IgD-negative memory B cell (primary cell): ENCODE data around the gene NISCH. TPM values are rescaled to one million over a fixed set of nuclear protein-coding genes. Genes with fewer than 3 reads are reported as not detected.

Experiments
- H3K27ac Mint-ChIP-seq, 3 donors: one replicate each; pipeline ENCODE4 v1.8.0; 2020 to 2022; ENCODE audit warnings: mild to moderate bottlenecking in 3 of 3, mixed read lengths in 3 of 3, moderate library complexity in 1 of 3
- H3K27me3 Mint-ChIP-seq: one replicate; pipeline ENCODE4 v1.8.0; 2021; ENCODE audit warnings: mixed read lengths
- H3K36me3 Mint-ChIP-seq: one replicate; pipeline ENCODE4 v1.8.0; 2020; ENCODE audit warnings: mild to moderate bottlenecking, mixed read lengths
- H3K4me1 Mint-ChIP-seq, 3 donors: one replicate each; pipeline ENCODE4 v1.8.0; 2020 to 2022; ENCODE audit warnings: mixed read lengths in 3 of 3, mild to moderate bottlenecking in 1 of 3
- H3K4me3 Mint-ChIP-seq, 4 donors: one replicate each; pipeline ENCODE4 v1.8.0; 2020 to 2022; ENCODE audit warnings: mild to moderate bottlenecking in 4 of 4, mixed read lengths in 4 of 4, moderate library complexity in 3 of 4
- H3K9me3 Mint-ChIP-seq, 3 donors: one replicate each; pipeline ENCODE4 v1.8.0; 2020 to 2021; ENCODE audit warnings: mixed read lengths in 3 of 3, mild to moderate bottlenecking in 1 of 3
- polyA plus RNA-seq: library from polyadenylated mRNA; unstranded; fragments of 300-500 nt; fragmentation: Illumina TruSeq; gene quantifications from one replicate; pipeline ENCODE4 v1.2.3, GENCODE V29; 2021

Gene NISCH
- polyA plus RNA-seq, 1 donor from 2014 or later, result 25.2 TPM

DNA sequence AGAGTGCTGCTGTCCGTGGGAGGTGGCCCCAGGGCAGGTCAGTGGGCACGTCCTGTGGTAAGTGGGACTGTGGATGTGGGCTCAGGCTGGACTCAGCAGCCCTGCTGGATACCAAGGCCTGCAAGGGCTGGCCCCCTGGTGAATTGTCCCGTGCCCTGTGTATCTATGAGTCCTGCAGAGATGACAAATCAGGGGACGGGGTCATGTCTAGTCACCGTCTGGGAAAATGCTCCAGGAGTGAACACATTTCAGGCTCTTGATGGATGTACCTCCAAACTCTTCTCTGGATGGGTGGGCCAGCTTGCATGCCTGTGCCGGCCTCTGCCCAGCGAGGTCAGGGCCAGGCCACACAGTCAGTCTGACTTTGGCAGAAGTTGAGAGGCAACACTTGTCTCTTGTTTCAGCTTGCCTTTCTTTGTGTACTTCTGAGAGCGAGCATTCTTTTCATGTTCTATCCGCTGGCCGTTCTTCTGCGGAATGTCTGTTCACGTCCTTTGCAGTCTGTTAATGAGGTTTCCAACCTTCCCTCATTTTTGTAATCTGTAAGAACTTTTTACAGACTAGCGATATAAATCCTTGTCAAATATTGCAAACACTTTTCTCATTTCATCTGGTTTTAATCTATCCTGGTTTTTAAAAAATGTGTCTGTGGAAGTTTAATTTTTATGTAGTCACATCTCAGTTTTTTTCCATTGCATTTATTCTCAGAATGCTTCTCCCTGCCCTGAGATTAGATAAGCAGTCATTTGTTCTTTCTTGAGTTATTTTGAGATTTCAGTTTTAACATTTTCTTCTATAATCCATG is 28.4 kb downstream of the NISCH start:
- Mint-ChIP-seq H3K27me3 (no peaks in the 10 kb centered on the region), H3K4me3 (no peak overlapping the region), H3K4me1 (no peaks in the 10 kb centered on the region), H3K36me3 (peaks cover 5% of the 10 kb centered on the region), H3K27ac (no peak overlapping the region), H3K9me3 (no peaks in the 10 kb centered on the region)

DNA sequence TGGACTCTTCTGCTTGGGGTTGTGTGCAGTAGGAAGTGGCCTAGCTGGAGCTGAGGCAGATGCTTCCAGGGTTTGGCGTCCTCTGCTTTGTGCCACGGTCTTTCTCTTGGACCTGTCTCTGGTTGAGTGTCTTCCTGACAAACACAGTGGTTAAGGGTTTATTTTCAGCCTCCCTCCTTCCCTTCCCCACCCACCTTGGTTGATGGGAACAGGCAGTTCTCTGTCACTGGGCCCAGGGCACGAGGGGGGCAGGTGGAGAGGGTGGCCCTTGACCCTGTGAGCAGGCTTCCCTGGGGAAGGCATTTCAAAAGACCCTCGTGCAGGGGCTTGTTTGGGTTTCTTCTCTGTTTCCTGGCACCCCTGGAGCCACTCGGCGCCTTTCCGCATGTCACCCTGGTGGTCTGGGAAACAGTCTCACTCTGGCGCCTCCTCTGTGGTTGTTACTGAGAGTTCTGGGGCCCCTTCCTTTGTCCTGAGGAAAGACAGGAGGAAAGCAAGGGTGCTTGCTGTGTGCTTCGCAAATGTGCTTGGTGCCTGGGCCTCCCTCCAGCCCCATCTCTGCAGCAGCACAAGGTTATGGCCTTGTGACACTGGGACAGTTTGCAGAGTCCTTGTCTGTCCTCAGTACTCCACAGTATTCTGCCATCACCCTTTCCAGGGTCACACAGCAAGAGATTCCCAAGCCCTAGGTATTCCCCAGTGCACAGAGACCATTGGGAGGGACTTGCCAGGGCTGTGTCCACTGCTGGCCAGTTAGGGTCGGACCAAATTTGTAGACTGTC is 29.5 kb downstream of the NISCH start:
- H3K27ac Mint-ChIP-seq, result peak overlapping the region in 1 of 3 donors; percentile 31
- no peak overlapping the region for H3K4me3 Mint-ChIP-seq
- H3K36me3 Mint-ChIP-seq, result peaks cover 5% of the 10 kb centered on the region
- no peaks in the 10 kb centered on the region for H3K4me1 Mint-ChIP-seq
- H3K27me3 Mint-ChIP-seq, result no peaks in the 10 kb centered on the region
- no peaks in the 10 kb centered on the region for H3K9me3 Mint-ChIP-seq

DNA sequence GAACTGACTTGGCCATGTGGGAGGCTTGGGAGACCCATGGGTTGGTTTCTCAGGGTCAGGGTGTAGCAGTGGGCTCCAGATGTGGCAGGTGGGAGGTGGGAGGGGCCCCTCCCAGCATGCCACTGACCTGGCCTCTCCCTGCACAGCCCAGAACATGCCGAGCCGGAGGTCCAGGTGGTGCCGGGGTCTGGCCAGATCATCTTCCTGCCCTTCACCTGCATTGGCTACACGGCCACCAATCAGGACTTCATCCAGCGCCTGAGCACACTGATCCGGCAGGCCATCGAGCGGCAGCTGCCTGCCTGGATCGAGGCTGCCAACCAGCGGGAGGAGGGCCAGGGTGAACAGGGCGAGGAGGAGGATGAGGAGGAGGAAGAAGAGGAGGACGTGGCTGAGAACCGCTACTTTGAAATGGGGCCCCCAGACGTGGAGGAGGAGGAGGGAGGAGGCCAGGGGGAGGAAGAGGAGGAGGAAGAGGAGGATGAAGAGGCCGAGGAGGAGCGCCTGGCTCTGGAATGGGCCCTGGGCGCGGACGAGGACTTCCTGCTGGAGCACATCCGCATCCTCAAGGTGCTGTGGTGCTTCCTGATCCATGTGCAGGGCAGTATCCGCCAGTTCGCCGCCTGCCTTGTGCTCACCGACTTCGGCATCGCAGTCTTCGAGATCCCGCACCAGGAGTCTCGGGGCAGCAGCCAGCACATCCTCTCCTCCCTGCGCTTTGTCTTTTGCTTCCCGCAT is 31.8 kb downstream of the NISCH start:
- Mint-ChIP-seq H3K36me3 (peaks cover 1% of the 10 kb centered on the region), H3K27ac (peak overlapping the region in 1 of 3 donors; percentile 14), H3K27me3 (no peaks in the 10 kb centered on the region), H3K9me3 (no peaks in the 10 kb centered on the region), H3K4me3 (no peak overlapping the region), H3K4me1 (no peaks in the 10 kb centered on the region)

DNA sequence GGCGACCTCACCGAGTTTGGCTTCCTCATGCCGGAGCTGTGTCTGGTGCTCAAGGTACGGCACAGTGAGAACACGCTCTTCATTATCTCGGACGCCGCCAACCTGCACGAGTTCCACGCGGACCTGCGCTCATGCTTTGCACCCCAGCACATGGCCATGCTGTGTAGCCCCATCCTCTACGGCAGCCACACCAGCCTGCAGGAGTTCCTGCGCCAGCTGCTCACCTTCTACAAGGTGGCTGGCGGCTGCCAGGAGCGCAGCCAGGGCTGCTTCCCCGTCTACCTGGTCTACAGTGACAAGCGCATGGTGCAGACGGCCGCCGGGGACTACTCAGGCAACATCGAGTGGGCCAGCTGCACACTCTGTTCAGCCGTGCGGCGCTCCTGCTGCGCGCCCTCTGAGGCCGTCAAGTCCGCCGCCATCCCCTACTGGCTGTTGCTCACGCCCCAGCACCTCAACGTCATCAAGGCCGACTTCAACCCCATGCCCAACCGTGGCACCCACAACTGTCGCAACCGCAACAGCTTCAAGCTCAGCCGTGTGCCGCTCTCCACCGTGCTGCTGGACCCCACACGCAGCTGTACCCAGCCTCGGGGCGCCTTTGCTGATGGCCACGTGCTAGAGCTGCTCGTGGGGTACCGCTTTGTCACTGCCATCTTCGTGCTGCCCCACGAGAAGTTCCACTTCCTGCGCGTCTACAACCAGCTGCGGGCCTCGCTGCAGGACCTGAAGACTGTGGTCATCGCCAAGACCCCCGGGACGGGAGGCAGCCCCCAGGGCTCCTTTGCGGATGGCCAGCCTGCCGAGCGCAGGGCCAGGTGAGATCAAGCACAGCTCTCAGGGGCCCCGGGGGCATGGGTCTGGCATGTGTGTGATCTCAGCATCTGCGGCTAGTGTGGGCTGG is 32.6 kb downstream of the NISCH start:
- Mint-ChIP-seq H3K27me3 (no peaks in the 10 kb centered on the region), H3K27ac (peak overlapping the region in 1 of 3 donors; percentile 17), H3K4me3 (no peak overlapping the region), H3K4me1 (no peaks in the 10 kb centered on the region), H3K36me3 (peaks cover 1% of the 10 kb centered on the region), H3K9me3 (no peaks in the 10 kb centered on the region)

DNA sequence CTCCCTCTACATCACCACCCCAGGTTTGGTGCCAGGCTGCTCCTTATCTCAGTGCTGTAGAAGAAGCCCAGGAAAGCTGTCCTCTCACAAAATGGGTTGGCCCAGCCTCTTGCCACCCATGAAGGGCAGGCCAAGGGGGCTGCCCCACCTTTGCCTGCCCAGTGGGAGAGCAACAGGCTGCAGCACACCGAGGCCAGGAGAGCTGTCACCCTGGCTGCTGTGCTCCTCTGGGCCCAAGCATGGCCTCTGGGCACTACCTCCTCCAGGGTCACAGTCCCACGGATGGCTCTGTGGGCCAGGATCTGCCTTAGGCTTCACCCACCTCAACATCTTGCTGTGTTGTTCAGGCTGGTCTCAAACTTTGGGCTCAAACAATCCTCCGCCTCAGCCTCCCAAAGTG is 33.3 kb downstream of the NISCH start:
- peaks cover 1% of the 10 kb centered on the region for H3K36me3 Mint-ChIP-seq
- no peaks in the 10 kb centered on the region for H3K4me1 Mint-ChIP-seq
- no peak overlapping the region for H3K27ac Mint-ChIP-seq

DNA sequence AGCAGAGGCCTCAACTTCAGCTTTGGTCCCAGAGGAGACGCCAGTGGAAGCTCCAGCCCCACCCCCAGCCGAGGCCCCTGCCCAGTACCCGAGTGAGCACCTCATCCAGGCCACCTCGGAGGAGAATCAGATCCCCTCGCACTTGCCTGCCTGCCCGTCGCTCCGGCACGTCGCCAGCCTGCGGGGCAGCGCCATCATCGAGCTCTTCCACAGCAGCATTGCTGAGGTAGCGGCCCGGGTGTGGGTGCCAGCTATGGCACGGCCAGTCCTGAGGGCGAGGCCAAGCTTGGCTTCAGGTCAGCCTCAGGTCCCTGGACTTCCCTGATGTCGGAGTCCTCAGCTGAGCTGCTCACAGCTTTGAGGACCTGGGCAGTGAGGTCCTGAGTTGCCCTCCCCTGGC is 34.0 kb downstream of the NISCH start:
- H3K36me3 Mint-ChIP-seq, result peaks cover 1% of the 10 kb centered on the region
- no peaks in the 10 kb centered on the region for H3K4me1 Mint-ChIP-seq
- no peaks in the 10 kb centered on the region for H3K27me3 Mint-ChIP-seq
- H3K4me3 Mint-ChIP-seq, result no peak overlapping the region
- no peaks in the 10 kb centered on the region for H3K9me3 Mint-ChIP-seq
- H3K27ac Mint-ChIP-seq, result no peak overlapping the region

More for the DNA sequence above, 33.3 kb downstream of the NISCH start:
- H3K9me3 Mint-ChIP-seq, result no peaks in the 10 kb centered on the region
- H3K4me3 Mint-ChIP-seq, result no peak overlapping the region
- no peaks in the 10 kb centered on the region for H3K27me3 Mint-ChIP-seq

DNA sequence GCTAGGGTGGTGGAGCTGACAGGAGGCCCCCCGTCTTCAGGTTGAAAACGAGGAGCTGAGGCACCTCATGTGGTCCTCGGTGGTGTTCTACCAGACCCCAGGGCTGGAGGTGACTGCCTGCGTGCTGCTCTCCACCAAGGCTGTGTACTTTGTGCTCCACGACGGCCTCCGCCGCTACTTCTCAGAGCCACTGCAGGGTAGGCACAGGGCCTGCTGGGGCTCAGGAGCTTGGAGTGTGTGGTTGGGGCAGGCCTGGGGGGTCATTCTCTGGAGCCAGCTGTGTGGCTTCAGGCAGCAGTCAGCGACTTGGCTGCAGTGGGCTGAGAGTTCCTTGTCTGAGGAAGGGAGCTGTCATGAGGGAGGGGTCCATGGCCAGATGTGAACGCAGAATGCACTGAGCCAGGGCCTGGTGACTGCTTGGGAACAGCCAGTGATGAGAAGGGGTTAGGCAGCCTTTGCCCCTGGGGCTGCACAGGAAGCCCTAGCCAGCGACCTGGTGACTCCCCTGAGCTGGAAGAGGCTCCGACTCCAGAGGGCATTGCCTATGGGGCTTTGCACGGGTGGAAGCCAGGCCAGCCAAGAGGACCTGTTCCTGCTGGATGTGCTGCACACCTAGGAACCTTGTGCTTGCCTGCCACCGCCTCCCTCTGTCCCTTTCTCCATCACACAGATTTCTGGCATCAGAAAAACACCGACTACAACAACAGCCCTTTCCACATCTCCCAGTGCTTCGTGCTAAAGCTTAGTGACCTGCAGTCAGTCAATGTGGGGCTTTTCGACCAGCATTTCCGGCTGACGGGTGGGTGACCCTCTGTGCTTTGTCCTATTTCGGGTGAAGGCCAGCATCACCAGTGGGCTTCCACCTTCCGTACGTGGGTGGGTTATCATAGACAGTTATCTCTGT is 34.9 kb downstream of the NISCH start:
- Mint-ChIP-seq H3K36me3 (peaks cover 1% of the 10 kb centered on the region), H3K9me3 (no peaks in the 10 kb centered on the region), H3K4me3 (no peak overlapping the region), H3K27me3 (no peaks in the 10 kb centered on the region), H3K27ac (peak overlapping the region in 1 of 3 donors; percentile 89), H3K4me1 (no peaks in the 10 kb centered on the region)

DNA sequence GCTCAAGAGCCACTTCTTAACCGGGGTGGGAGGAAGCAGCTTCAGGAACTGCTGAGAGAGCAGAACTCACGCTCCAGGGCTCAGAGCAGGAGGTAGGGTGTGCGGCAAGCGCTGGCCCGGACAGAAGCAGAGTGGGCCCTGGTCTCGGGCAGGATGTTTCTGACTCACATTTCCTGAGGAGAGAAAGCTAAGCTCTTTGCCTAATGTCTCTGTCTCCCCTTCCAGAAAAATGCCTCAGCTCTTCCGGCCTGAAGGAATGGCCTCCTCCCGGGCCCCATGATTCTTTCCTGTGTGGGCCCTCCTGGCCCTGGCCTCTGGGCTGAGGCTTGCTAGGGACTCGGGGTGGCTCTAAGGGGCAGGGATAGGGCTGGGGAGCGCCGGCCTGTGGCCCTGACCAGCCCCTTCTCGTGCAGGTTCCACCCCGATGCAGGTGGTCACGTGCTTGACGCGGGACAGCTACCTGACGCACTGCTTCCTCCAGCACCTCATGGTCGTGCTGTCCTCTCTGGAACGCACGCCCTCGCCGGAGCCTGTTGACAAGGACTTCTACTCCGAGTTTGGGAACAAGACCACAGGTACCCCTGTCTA is 35.6 kb downstream of the NISCH start:
- no peaks in the 10 kb centered on the region for H3K27me3 Mint-ChIP-seq
- H3K27ac Mint-ChIP-seq, result no peak overlapping the region
- H3K4me3 Mint-ChIP-seq, result no peak overlapping the region
- no peaks in the 10 kb centered on the region for H3K9me3 Mint-ChIP-seq
- peaks cover 1% of the 10 kb centered on the region for H3K36me3 Mint-ChIP-seq
- no peaks in the 10 kb centered on the region for H3K4me1 Mint-ChIP-seq

DNA sequence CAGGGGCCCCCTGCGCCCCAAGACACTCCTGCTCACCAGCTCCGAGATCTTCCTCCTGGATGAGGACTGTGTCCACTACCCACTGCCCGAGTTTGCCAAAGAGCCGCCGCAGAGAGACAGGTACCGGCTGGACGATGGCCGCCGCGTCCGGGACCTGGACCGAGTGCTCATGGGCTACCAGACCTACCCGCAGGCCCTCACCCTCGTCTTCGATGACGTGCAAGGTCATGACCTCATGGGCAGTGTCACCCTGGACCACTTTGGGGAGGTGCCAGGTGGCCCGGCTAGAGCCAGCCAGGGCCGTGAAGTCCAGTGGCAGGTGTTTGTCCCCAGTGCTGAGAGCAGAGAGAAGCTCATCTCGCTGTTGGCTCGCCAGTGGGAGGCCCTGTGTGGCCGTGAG is 36.7 kb downstream of the NISCH start:
- no peaks in the 10 kb centered on the region for H3K9me3 Mint-ChIP-seq
- H3K27ac Mint-ChIP-seq, result no peak overlapping the region
- no peaks in the 10 kb centered on the region for H3K4me1 Mint-ChIP-seq
- H3K36me3 Mint-ChIP-seq, result no peaks in the 10 kb centered on the region
- H3K27me3 Mint-ChIP-seq, result no peaks in the 10 kb centered on the region
- no peak overlapping the region for H3K4me3 Mint-ChIP-seq

DNA sequence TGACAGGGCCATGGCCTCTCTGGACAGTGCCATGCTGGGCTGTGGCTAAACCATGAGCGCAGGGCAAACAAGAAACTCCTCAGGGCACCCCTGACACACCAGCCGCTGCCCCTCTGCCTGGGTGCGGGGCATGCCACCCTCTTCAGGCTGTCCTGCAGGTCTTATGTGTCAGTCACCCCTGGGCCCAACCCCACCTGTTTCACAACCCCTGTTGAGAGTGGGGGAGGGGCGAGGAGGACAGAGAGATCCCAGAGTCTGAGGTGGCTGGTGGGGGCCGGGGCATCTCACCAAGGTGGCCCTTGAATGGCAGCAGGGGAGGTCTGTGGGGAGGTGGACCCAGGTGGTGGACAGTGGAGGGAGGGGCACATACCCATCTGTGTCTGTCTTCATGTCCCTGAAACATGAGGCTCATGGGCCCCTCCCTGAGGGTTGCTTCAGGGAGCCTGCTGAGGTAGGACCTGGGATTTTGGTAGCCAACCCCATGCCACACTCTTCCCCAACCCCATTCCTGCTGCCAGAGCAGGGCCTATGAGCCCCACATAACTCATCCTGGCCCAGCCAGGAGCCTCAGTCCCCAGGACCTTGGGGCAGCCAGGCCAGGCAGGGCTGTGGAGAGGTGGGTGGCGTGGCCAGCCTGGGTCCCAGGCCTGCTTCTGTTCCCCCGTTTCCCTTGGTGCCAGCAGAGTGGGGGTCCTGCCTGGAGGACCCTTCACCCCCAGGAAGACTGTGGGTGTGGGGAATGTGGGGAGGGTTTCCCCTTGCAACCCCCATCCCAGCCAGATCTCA is 38.0 kb downstream of the NISCH start:
- Mint-ChIP-seq H3K4me3 (no peak overlapping the region), H3K36me3 (no peaks in the 10 kb centered on the region), H3K9me3 (no peaks in the 10 kb centered on the region), H3K4me1 (peaks cover under 1 to 2% (median 1%) of the 10 kb centered on the region in 3 donors), H3K27me3 (no peaks in the 10 kb centered on the region), H3K27ac (no peak overlapping the region)

DNA sequence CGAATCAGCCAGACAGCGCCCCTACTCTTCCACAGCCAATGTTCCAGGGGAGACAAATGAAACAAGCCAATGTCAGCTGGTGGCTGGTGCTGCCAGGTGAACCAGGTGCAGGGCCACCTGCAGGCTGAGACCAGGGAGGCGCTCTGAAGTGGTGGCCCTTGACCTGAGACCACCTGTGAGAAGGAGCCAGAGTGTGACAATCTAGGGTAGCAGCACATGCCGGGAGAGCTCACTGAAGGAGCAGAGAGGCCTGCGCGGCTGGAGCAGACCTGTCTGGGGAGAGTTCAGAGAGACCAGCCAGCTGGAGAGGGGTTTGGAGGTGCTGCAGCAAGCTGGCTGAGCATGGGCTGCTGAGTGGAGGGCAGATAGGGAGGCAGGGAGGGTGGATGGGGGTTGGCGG is 39.0 kb downstream of the NISCH start:
- Mint-ChIP-seq H3K27ac (peak overlapping the region in 1 of 3 donors; percentile 23), H3K36me3 (no peaks in the 10 kb centered on the region), H3K4me3 (no peak overlapping the region), H3K4me1 (peaks cover 4 to 8% (median 6%) of the 10 kb centered on the region in 3 donors), H3K27me3 (peaks cover 1% of the 10 kb centered on the region), H3K9me3 (no peaks in the 10 kb centered on the region)

DNA sequence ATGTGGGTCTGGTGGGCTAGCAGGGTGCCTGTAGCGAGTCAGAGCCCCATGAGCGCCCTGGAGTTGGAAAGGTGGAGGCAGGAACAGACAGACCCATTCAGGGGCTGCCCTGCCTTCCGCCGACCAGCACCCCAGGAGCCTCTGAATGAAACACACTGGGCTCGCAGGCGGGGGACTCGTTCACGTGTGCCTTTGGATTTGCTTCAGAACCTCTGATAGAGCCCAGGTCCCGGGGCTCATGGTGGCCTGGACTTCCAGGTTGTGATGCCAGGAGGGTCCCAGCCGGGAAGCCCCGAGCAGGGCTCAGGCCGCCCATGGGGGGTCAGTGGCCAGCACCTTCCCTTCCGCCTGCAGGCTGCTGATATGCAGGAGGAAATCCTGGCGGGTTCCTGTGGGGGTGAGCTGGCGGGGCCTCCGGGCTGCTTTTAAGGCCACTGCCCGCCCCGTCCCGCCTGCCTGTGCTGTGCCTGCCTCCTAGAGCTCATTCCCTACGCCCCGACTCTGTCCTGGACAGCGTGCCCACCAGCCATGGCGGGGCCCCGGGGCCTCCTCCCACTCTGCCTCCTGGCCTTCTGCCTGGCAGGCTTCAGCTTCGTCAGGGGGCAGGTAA is 39.6 kb downstream of the NISCH start, which contains the start of gene STAB1:
TSS of gene STAB1 (plus strand) at position 453 of the 610 bp plus-strand sequence. CDS start at position 529, 76 bp downstream.
- H3K4me1 Mint-ChIP-seq, result peaks cover 4 to 8% (median 6%) of the 10 kb centered on the region in 3 donors
- peak within 1 kb of the TSS in 1 of 3 donors; percentile 23 for H3K27ac Mint-ChIP-seq
- peaks cover 1% of the 10 kb centered on the region for H3K27me3 Mint-ChIP-seq
- H3K9me3 Mint-ChIP-seq, result no peaks in the 10 kb centered on the region
- H3K36me3 Mint-ChIP-seq, result no peaks in the 10 kb centered on the region
- peak within 1 kb of the TSS in 1 of 4 donors; percentile 47 for H3K4me3 Mint-ChIP-seq
